HepG2 (cell line): ENCODE results near the gene SORD. TPM values are rescaled to one million over a fixed set of nuclear protein-coding genes. Genes with fewer than 3 reads are reported as not detected.

Experiments used
- CREB1 ChIP-seq, 2 experiments: fragments of 450-650 bp in 1 of 2; IDR thresholded peaks; 2 replicates each; pipeline ENCODE4 v1.6.1; 2016 to 2017; ENCODE audit warnings: control low read depth in 1 of 2, mild to moderate bottlenecking in 1 of 2, missing compliant biosample characterization in 1 of 2, missing genetic modification characterization in 1 of 2
- FOXO1 ChIP-seq: sonication (generic); formaldehyde crosslinking; IDR thresholded peaks from 2 replicates; pipeline ENCODE4 v1.4.0; 2020; ENCODE audit warnings: missing genetic modification reagents
- HMGXB3 ChIP-seq: sonication (generic); formaldehyde crosslinking; IDR thresholded peaks from 2 replicates; pipeline ENCODE4 v1.4.0; 2020; ENCODE audit warnings: missing genetic modification reagents, borderline replicate concordance
- IKZF5 ChIP-seq: IDR thresholded peaks from 2 replicates; pipeline ENCODE4 v1.6.1; 2018; ENCODE audit warnings: missing genetic modification reagents, mild to moderate bottlenecking, missing compliant biosample characterization
- MIER3 ChIP-seq: IDR thresholded peaks from 2 replicates; pipeline ENCODE4 v1.6.1; 2016; ENCODE audit warnings: missing compliant biosample characterization, borderline replicate concordance
- MTF2 ChIP-seq: sonication (generic); formaldehyde crosslinking; IDR thresholded peaks from 2 replicates; pipeline ENCODE4 v1.5.0; 2020; ENCODE audit warnings: missing genetic modification reagents, borderline replicate concordance
- NFKBIZ ChIP-seq: IDR thresholded peaks from 2 replicates; pipeline ENCODE4 v1.6.1; 2018; ENCODE audit warnings: missing genetic modification reagents, missing compliant biosample characterization
- NR2F2 ChIP-seq: IDR thresholded peaks from 2 replicates; pipeline ENCODE4 v1.6.1; 2012; ENCODE audit warnings: low read depth, inconsistent platforms, borderline replicate concordance
- SYNCRIP ChIP-seq: fragments of 200-400 bp; formaldehyde crosslinking; IDR thresholded peaks from 2 replicates; pipeline ENCODE4 v1.6.1; 2018; ENCODE audit warnings: mild to moderate bottlenecking, low read depth, low read length; ENCODE audit not compliant: insufficient read depth
- ZMAT3 ChIP-seq: sonication (generic); formaldehyde crosslinking; conservative IDR thresholded peaks from 2 replicates; pipeline ENCODE4 v1.7.0; 2021; ENCODE audit warnings: missing genetic modification reagents
- ZNF10 ChIP-seq: sonication (generic); formaldehyde crosslinking; IDR thresholded peaks from 2 replicates; pipeline ENCODE4 v1.4.0; 2020; ENCODE audit warnings: mild to moderate bottlenecking, low read depth, missing genetic modification reagents, borderline replicate concordance
- ZNF124 ChIP-seq: sonication (generic); formaldehyde crosslinking; IDR thresholded peaks from 2 replicates; pipeline ENCODE4 v1.4.0; 2020; ENCODE audit warnings: missing genetic modification reagents
- ZNF160 ChIP-seq: sonication (generic); formaldehyde crosslinking; IDR thresholded peaks from 2 replicates; pipeline ENCODE4 v1.8.0; 2022; ENCODE audit warnings: mild to moderate bottlenecking, inconsistent platforms, missing genetic modification reagents
- ZNF274 ChIP-seq: sonication (generic); formaldehyde crosslinking; IDR thresholded peaks from 2 replicates; pipeline ENCODE4 v1.5.1; 2020; ENCODE audit warnings: mild to moderate bottlenecking, missing genetic modification reagents
- ZNF512 ChIP-seq: sonication (generic); formaldehyde crosslinking; IDR thresholded peaks from 2 replicates; pipeline ENCODE4 v1.4.0; 2020; ENCODE audit warnings: mild to moderate bottlenecking, missing genetic modification reagents
- ZNF605 ChIP-seq: sonication (generic); formaldehyde crosslinking; IDR thresholded peaks from 2 replicates; pipeline ENCODE4 v1.8.0; 2022; ENCODE audit warnings: mild to moderate bottlenecking, missing genetic modification reagents
- ZNF607 ChIP-seq: sonication (generic); formaldehyde crosslinking; IDR thresholded peaks from 2 replicates; pipeline ENCODE4 v1.5.1; 2020; ENCODE audit warnings: missing genetic modification reagents, mild to moderate bottlenecking, borderline replicate concordance
- ZSCAN29 ChIP-seq: sonication (generic); formaldehyde crosslinking; conservative IDR thresholded peaks from 2 replicates; pipeline ENCODE4 v1.4.0; 2020; ENCODE audit warnings: mild to moderate bottlenecking, missing genetic modification reagents
- polyA plus RNA-seq, 8 experiments: library from polyadenylated mRNA; depleted of rRNA in 3 of 8; stranded (reverse) in 7 of 8; unstranded in 1 of 8; fragments of >200 nt; fragmentation: Illumina TruSeq in 4 of 8; extraction: Trizol in 4 of 8; gene quantifications; 2 replicates each; pipeline versions ENCODE4 v1.2.1 to v1.2.3, GENCODE V29; 2011 to 2016; ENCODE audit warnings: low read depth in 4 of 8, missing spikeins in 1 of 8, mixed read lengths in 1 of 8; ENCODE audit not compliant: insufficient read depth in 1 of 8
- total RNA-seq, 5 experiments: library from RNA; depleted of rRNA; stranded (reverse); fragments of >200 nt; fragmentation: Illumina TruSeq; extraction: Trizol; gene quantifications; 2 replicates each; pipeline ENCODE4 v1.2.3, GENCODE V29; 2016; ENCODE audit warnings: low read depth in 1 of 5

SORD gene
- total and polyA plus RNA-seq, 2 of the 13 experiments (the other 11 are each of a cell fraction or from before 2014, with no cell fraction given), result 59.1 to 95.3 TPM

- TF ChIP-seq ZNF512 (CRISPR knock-in tag) (no peak), ZNF124 (CRISPR knock-in tag) (peak; percentile 67; the same call in 1 of the 2 replicates), ZNF160 (CRISPR knock-in tag) (no peak), IKZF5 (CRISPR knock-in tag) (peak; percentile 65; the same call in 1 of the 2 replicates), ZNF10 (CRISPR knock-in tag) (no peak), ZNF274 (0 out of 2 replicates have a peak, but pooled peaks have one; percentile 18), ZNF607 (CRISPR knock-in tag) (no peak), NFKBIZ (CRISPR knock-in tag) (no peak), ZNF605 (CRISPR knock-in tag) (0 out of 2 replicates have a peak, but pooled peaks have one; percentile 74), MTF2 (CRISPR knock-in tag) (no peak), MIER3 (CRISPR knock-in tag) (0 out of 2 replicates have a peak, but pooled peaks have one; percentile 48), ZMAT3 (CRISPR knock-in tag) (0 out of 2 replicates have a peak, but pooled peaks have one; percentile 39), NR2F2 (no peak), CREB1 (IDR thresholded peaks at IDR 0.05) (no peak), CREB1 (CRISPR knock-in tag; IDR thresholded peaks at IDR 0.05) (peak; percentile 34; the same call in 1 of the 2 replicates), ZSCAN29 (CRISPR knock-in tag) (0 out of 2 replicates have a peak, but pooled peaks have one; percentile 22), HMGXB3 (peak; percentile 66; the same call in 1 of the 2 replicates), FOXO1 (CRISPR knock-in tag) (no peak), SYNCRIP (no peak)
These were observed 95.2 kb downstream of the SORD start (continued) for GRCh38 chr15:45118131-45118588.
